HS-5 (cell line): ENCODE results near the gene SRP68.

ENCODE experiments used
- DNase-seq: peaks from one replicate; pipeline ENCODE4 v3.0.0-alpha.2; 2012; ENCODE audit warnings: low read depth

SRP68 gene

GRCh38 chr17:75996665-75997590, 75.4 kb downstream of the SRP68 start:
- DNase-seq = no peak

- DNase-seq = no peak
Observed at GRCh38 chr17:75995385-75995925, 76.9 kb downstream of the SRP68 start.

- DNase-seq = no peak
Observed at GRCh38 chr17:75994802-75995370, 77.4 kb downstream of the SRP68 start.

- no peak for DNase-seq
Observed at GRCh38 chr17:75991396-75991795, 80.9 kb downstream of the SRP68 start.
